ENCODE measurements around the gene FOXO3.

Gene FOXO3

DNA sequence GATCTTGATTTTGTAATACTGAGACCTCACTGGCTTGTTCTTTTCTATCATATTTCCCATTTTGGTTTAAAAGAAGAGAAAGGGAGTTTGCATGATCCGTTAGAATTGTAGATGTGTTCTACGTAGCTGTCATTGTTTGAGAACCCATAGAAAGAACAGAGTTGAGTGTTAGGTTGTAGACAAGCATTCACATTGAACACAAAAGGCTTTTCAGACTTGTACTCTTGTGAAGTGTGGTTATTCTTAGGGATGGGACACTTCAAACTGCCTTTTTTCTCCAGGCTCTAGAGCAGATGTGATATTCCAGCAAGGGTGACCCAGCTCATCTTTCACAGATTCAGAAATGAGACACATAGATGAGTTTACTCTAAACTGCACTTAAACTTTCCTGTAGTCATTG, 19.9 kb downstream of the FOXO3 start:
- Histone ChIP-seq H3K36me3 (ENCODE audit: control insufficient read depth in 1 of 2, insufficient read depth in 2 of 2, low read depth in 1 of 2, low read length in 2 of 2) (peaks cover 4 to 13% of the 10 kb centered on the region in 2 experiments), H4K91ac (ENCODE audit: low read length) (no peak overlapping the region), H3K4me1 (ENCODE audit: control insufficient read depth, insufficient read depth, low read depth, low read length) (peaks cover 21% of the 10 kb centered on the region), H3K79me1 (replicated peaks; ENCODE audit: low read length, poor library complexity, severe bottlenecking) (peaks cover 2% of the 10 kb centered on the region), H2AK5ac (ENCODE audit: low read length, severe bottlenecking) (peak overlapping the region; percentile 90), H3K18ac (ENCODE audit: low read depth in 1 of 2, low read length in 2 of 2) (peak overlapping the region in 1 of 2 experiments; percentile 87), H4K8ac (ENCODE audit: low read length) (no peak overlapping the region), H2AFZ (ENCODE audit: low read depth, low read length) (no peak overlapping the region), H2BK120ac (ENCODE audit: low read depth, low read length) (no peak overlapping the region), H3K23ac (ENCODE audit: low read length in 2 of 2) (peak overlapping the region in 1 of 2 experiments; percentile 13), H3K4ac (ENCODE audit: low read depth in 1 of 2, low read length in 2 of 2) (peak overlapping the region in 1 of 2 experiments; percentile 72), H2BK12ac (ENCODE audit: low read length in 2 of 2) (peak overlapping the region in 1 of 2 experiments; percentile 46), H2BK15ac (ENCODE audit: low read depth, poor library complexity, severe bottlenecking) (no peak overlapping the region), H3K14ac (ENCODE audit: low read length in 2 of 2) (no peak overlapping the region), H3K4me3 (ENCODE audit: insufficient read depth in 1 of 2, low read depth in 1 of 2, low read length in 2 of 2) (peak overlapping the region in 1 of 2 experiments; percentile 60), H3K9ac (ENCODE audit: low read length) (peak overlapping the region; percentile 56), H3K27me3 (ENCODE audit: control insufficient read depth in 1 of 2, insufficient read depth in 1 of 2, low read length in 2 of 2) (no peaks in the 10 kb centered on the region), H3K27ac (ENCODE audit: low read length, poor library complexity, severe bottlenecking) (peak overlapping the region; percentile 91), H2BK5ac (ENCODE audit: low read depth, low read length, poor library complexity, severe bottlenecking) (no peak overlapping the region), H3K9me3 (ENCODE audit: control insufficient read depth, low read length) (no peaks in the 10 kb centered on the region), H3K4me2 (ENCODE audit: low read length, poor library complexity, severe bottlenecking) (no peak overlapping the region)
- DNase-seq, result no peak
- WGBS, result 97% methylated on average over 2 of the region's 2 CpGs

DNA sequence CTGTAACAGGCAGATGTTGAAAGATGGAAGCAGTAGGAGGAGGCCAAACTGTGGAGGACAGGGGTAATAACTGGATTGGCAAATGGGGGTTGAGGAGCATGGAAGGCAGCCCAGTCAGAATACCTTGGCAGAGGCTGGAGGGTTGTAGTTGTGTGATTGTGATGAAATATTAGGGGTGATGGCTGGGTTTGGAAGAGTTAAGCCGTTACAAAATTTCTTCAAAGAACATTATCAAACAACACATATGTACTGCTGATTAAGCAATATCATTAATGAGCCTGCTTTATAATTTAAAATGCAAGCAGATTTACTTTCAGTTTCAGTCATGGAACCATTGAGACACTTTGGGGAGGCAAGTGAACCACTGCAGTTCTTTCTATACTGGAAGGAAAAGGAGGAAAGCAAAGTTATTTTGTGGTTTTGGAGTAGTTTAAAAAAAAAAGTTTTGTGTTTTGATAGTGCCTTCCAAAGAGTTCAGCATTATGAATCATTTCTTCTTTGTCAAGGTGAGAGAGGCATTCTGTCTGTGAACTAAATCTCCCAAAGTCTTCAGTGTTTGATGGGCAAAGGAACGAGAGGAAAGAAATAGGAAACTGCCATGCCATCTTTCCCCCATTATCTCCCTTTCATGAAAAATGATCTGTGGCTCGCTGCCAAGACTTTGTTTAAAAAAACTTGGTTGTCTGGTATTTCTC, 20.7 kb downstream of the FOXO3 start:
- no peak overlapping the region for H3K23ac ChIP-seq (ENCODE audit: low read length in 2 of 2)
- H2BK15ac ChIP-seq (ENCODE audit: low read depth, poor library complexity, severe bottlenecking), result no peak overlapping the region
- H2AK5ac ChIP-seq (ENCODE audit: low read length, severe bottlenecking), result peak overlapping the region; percentile 90
- peak overlapping the region; percentile 19 for H4K8ac ChIP-seq (ENCODE audit: low read length)
- H2BK5ac ChIP-seq (ENCODE audit: low read depth, low read length, poor library complexity, severe bottlenecking), result no peak overlapping the region
- peaks cover 23% of the 10 kb centered on the region for H3K4me1 ChIP-seq (ENCODE audit: control insufficient read depth, insufficient read depth, low read depth, low read length)
- H3K9ac ChIP-seq (ENCODE audit: low read length), result peak overlapping the region; percentile 56
- peaks cover 2% of the 10 kb centered on the region for H3K79me1 ChIP-seq (replicated peaks; ENCODE audit: low read length, poor library complexity, severe bottlenecking)
- H3K14ac ChIP-seq (ENCODE audit: low read length in 2 of 2), result peak overlapping the region in 1 of 2 experiments; percentile 62
- H2AFZ ChIP-seq (ENCODE audit: low read depth, low read length), result no peak overlapping the region
- peaks cover 4 to 13% of the 10 kb centered on the region in 2 experiments for H3K36me3 ChIP-seq (ENCODE audit: control insufficient read depth in 1 of 2, insufficient read depth in 2 of 2, low read depth in 1 of 2, low read length in 2 of 2)
- peak overlapping the region; percentile 52 for H3K4me2 ChIP-seq (ENCODE audit: low read length, poor library complexity, severe bottlenecking)
- peak overlapping the region; percentile 64 for H4K91ac ChIP-seq (ENCODE audit: low read length)
- no peaks in the 10 kb centered on the region for H3K27me3 ChIP-seq (ENCODE audit: control insufficient read depth in 1 of 2, insufficient read depth in 1 of 2, low read length in 2 of 2)
- peak overlapping the region; percentile 87 to 95 for H3K18ac ChIP-seq (ENCODE audit: low read depth in 1 of 2, low read length in 2 of 2)
- peak overlapping the region in 1 of 2 experiments; percentile 97 for H2BK12ac ChIP-seq (ENCODE audit: low read length in 2 of 2)
- no CpG with 5 or more reads among the region's 3 CpGs for WGBS
- H2BK120ac ChIP-seq (ENCODE audit: low read depth, low read length), result no peak overlapping the region
- peak overlapping the region in 1 of 2 experiments; percentile 72 for H3K4ac ChIP-seq (ENCODE audit: low read depth in 1 of 2, low read length in 2 of 2)
- DNase-seq, result peak; percentile 91
- H3K9me3 ChIP-seq (ENCODE audit: control insufficient read depth, low read length), result no peaks in the 10 kb centered on the region
- H3K27ac ChIP-seq (ENCODE audit: low read length, poor library complexity, severe bottlenecking), result peak overlapping the region; percentile 91
- peak overlapping the region in 1 of 2 experiments; percentile 60 for H3K4me3 ChIP-seq (ENCODE audit: insufficient read depth in 1 of 2, low read depth in 1 of 2, low read length in 2 of 2)

DNA sequence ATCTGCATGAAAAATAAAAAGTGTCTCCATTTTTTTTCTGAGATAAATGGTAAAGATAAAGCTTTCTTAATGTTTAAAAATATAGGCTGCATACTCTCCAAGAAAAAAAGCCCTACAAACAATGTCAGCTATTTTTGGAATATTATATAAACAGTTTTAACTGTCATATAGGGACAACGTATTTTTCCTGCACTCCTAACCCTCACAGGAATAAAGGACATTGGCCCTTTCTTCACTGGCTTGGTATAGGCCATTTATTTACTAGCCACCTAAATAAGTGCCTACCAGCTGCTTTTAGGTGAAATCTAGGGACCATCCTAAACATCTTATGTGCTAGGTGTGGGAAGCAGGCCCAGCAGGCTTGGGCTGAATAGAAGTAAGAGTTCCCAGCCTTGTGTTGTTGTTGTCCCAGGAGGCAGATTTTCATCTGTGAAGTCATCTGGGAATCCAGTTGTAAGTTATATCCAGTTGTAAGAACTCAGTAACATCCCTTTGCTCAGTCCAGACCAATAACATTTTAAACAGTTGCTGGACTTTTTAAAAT, 21.3 kb downstream of the FOXO3 start:
- H3K27ac ChIP-seq (ENCODE audit: low read length, poor library complexity, severe bottlenecking), result peak overlapping the region; percentile 83
- peak; percentile 59 for DNase-seq
- H2AFZ ChIP-seq (ENCODE audit: low read depth, low read length), result no peak overlapping the region
- no peak overlapping the region for H3K14ac ChIP-seq (ENCODE audit: low read length in 2 of 2)
- no peak overlapping the region for H2BK120ac ChIP-seq (ENCODE audit: low read depth, low read length)
- no peak overlapping the region for H2BK5ac ChIP-seq (ENCODE audit: low read depth, low read length, poor library complexity, severe bottlenecking)
- 0% methylated on average over 1 of the region's 1 CpG for WGBS
- no peaks in the 10 kb centered on the region for H3K27me3 ChIP-seq (ENCODE audit: control insufficient read depth in 1 of 2, insufficient read depth in 1 of 2, low read length in 2 of 2)
- peak overlapping the region in 1 of 2 experiments; percentile 76 for H3K4ac ChIP-seq (ENCODE audit: low read depth in 1 of 2, low read length in 2 of 2)
- no peaks in the 10 kb centered on the region for H3K9me3 ChIP-seq (ENCODE audit: control insufficient read depth, low read length)
- H3K23ac ChIP-seq (ENCODE audit: low read length in 2 of 2), result no peak overlapping the region
- H3K9ac ChIP-seq (ENCODE audit: low read length), result peak overlapping the region; percentile 56
- H4K91ac ChIP-seq (ENCODE audit: low read length), result no peak overlapping the region
- peaks cover 4 to 13% of the 10 kb centered on the region in 2 experiments for H3K36me3 ChIP-seq (ENCODE audit: control insufficient read depth in 1 of 2, insufficient read depth in 2 of 2, low read depth in 1 of 2, low read length in 2 of 2)
- H3K18ac ChIP-seq (ENCODE audit: low read depth in 1 of 2, low read length in 2 of 2), result peak overlapping the region in 1 of 2 experiments; percentile 70
- H2BK12ac ChIP-seq (ENCODE audit: low read length in 2 of 2), result peak overlapping the region; percentile 49 to 76
- peaks cover 3% of the 10 kb centered on the region for H3K79me1 ChIP-seq (replicated peaks; ENCODE audit: low read length, poor library complexity, severe bottlenecking)
- H3K4me1 ChIP-seq (ENCODE audit: control insufficient read depth, insufficient read depth, low read depth, low read length), result peaks cover 26% of the 10 kb centered on the region
- H2BK15ac ChIP-seq (ENCODE audit: low read depth, poor library complexity, severe bottlenecking), result peak overlapping the region; percentile 60
- H4K8ac ChIP-seq (ENCODE audit: low read length), result no peak overlapping the region
- peak overlapping the region; percentile 71 for H2AK5ac ChIP-seq (ENCODE audit: low read length, severe bottlenecking)
- peak overlapping the region; percentile 14 for H3K4me2 ChIP-seq (ENCODE audit: low read length, poor library complexity, severe bottlenecking)
- peak overlapping the region in 1 of 2 experiments; percentile 60 for H3K4me3 ChIP-seq (ENCODE audit: insufficient read depth in 1 of 2, low read depth in 1 of 2, low read length in 2 of 2)

DNA sequence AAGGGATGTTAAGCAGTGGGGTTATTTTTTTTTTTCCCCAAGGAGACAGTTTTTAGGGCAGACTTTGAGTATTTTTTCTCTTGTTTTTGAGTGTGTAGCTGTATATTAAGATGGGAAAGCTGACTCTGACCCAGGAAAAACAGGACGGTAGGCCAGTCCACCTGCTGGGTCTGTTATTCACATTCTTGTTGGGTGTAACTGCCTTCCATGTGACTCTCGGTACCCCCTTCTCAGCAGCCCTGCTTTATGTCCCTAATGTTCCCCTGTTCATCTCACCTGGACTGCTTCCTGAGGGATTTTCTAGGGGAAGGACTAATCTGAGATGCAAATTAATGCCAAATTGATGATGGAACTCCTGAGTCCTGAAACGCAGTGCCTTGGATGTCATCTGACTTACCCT, 21.9 kb downstream of the FOXO3 start:
- DNase-seq, result no peak
- Histone ChIP-seq H2AFZ (ENCODE audit: low read depth, low read length) (no peak overlapping the region), H3K23ac (ENCODE audit: low read length in 2 of 2) (peak overlapping the region in 1 of 2 experiments; percentile 23), H3K79me1 (replicated peaks; ENCODE audit: low read length, poor library complexity, severe bottlenecking) (peaks cover 5% of the 10 kb centered on the region), H3K18ac (ENCODE audit: low read depth in 1 of 2, low read length in 2 of 2) (peak overlapping the region; percentile 58 to 89), H3K9ac (ENCODE audit: low read length) (peak overlapping the region; percentile 56), H3K9me3 (ENCODE audit: control insufficient read depth, low read length) (no peaks in the 10 kb centered on the region), H2BK12ac (ENCODE audit: low read length in 2 of 2) (peak overlapping the region; percentile 75 to 97), H3K27ac (ENCODE audit: low read length, poor library complexity, severe bottlenecking) (peak overlapping the region; percentile 53), H3K14ac (ENCODE audit: low read length in 2 of 2) (peak overlapping the region in 1 of 2 experiments; percentile 85), H4K8ac (ENCODE audit: low read length) (no peak overlapping the region), H2BK15ac (ENCODE audit: low read depth, poor library complexity, severe bottlenecking) (no peak overlapping the region), H3K4ac (ENCODE audit: low read depth in 1 of 2, low read length in 2 of 2) (peak overlapping the region in 1 of 2 experiments; percentile 86), H2BK120ac (ENCODE audit: low read depth, low read length) (peak overlapping the region; percentile 57), H3K36me3 (ENCODE audit: control insufficient read depth in 1 of 2, insufficient read depth in 2 of 2, low read depth in 1 of 2, low read length in 2 of 2) (peaks cover 4 to 13% of the 10 kb centered on the region in 2 experiments), H3K4me2 (ENCODE audit: low read length, poor library complexity, severe bottlenecking) (no peak overlapping the region), H4K91ac (ENCODE audit: low read length) (peak overlapping the region; percentile 74), H3K4me1 (ENCODE audit: control insufficient read depth, insufficient read depth, low read depth, low read length) (peaks cover 31% of the 10 kb centered on the region), H3K27me3 (ENCODE audit: control insufficient read depth in 1 of 2, insufficient read depth in 1 of 2, low read length in 2 of 2) (no peaks in the 10 kb centered on the region), H2BK5ac (ENCODE audit: low read depth, low read length, poor library complexity, severe bottlenecking) (no peak overlapping the region), H3K4me3 (ENCODE audit: insufficient read depth in 1 of 2, low read depth in 1 of 2, low read length in 2 of 2) (no peak overlapping the region), H2AK5ac (ENCODE audit: low read length, severe bottlenecking) (peak overlapping the region; percentile 80)
- 82% methylated on average over 3 of the region's 3 CpGs for WGBS
